Mucosa of descending colon (tissue), 3 donors: ENCODE data around the gene BRD4. TPM values are rescaled to one million over a fixed set of nuclear protein-coding genes. Genes with fewer than 3 reads are reported as not detected.
A peak's percentile ranks its signal among the peaks of the same experiment; 100 is the strongest.

Source experiments
- ATAC-seq: fragments of 200-7000 bp; cut with Tn5 transposase; one replicate; pipeline ENCODE4 v1.9.1; 2020; ENCODE audit warnings: mild to moderate bottlenecking, moderate library complexity
- DNase-seq, 3 donors: peaks; one replicate each; pipeline ENCODE4 v3.0.0-alpha.2; 2020
- H3K36me3 ChIP-seq: fragments of 200-600 bp; one replicate; pipeline ENCODE4 v1.8.0; 2021; ENCODE audit warnings: low read depth, mild to moderate bottlenecking
- H3K4me1 ChIP-seq: fragments of 200-600 bp; one replicate; pipeline ENCODE4 v1.8.0; 2021; ENCODE audit warnings: low read depth, mild to moderate bottlenecking
- H3K4me3 ChIP-seq: fragments of 200-600 bp; one replicate; pipeline ENCODE4 v1.8.0; 2021; ENCODE audit warnings: mild to moderate bottlenecking
- H3K9me3 ChIP-seq: fragments of 200-600 bp; one replicate; pipeline ENCODE4 v1.8.0; 2021; ENCODE audit warnings: mild to moderate bottlenecking
- CTCF ChIP-seq: fragments of 200-600 bp; IDR thresholded peaks from one replicate; pipeline ENCODE4 v1.8.0; 2022; ENCODE audit warnings: antibody characterized with exemption, mild to moderate bottlenecking
- intact Hi-C, 2 donors: fragments of 100-400 bp; cut with DNase I in 1 of 2; cut with micrococcal nuclease in 1 of 2; formaldehyde crosslinking; loops; one replicate each; pipeline versions ENCODE4 v1.11.0 to v1.11.1; 2022; cut with DNase I, micrococcal nuclease
- total RNA-seq, 3 donors: library from RNA; stranded (reverse); fragmentation: NEBNext Ultra II Directional in 2 of 3; extraction: Animal tissue kit (Norgen Biotek cat#: 25700) in 2 of 3; gene quantifications; one replicate each; pipeline versions ENCODE4 v1.2.1 to v1.2.4, GENCODE V29; 2021 to 2023
- donor health status: DM: no; HTN: no; CAD: no; lungs with moderate emphysema.
- donor health status: DM: no; HTN: no; CAD: no.
- donor health status: DM: no; HTN: yes; CAD: no.

The BRD4 gene
- total RNA-seq, 3 donors from 2014 or later = 78.3 to 104 (median 82.6) TPM

- peaks cover 7% of the 10 kb centered on the region for H3K4me1 ChIP-seq
- no peak for ATAC-seq
- no peak for TF ChIP-seq CTCF
- H3K4me3 ChIP-seq = no peak overlapping the region
- DNase-seq = no peak
- H3K36me3 ChIP-seq = no peaks in the 10 kb centered on the region
- H3K9me3 ChIP-seq = no peaks in the 10 kb centered on the region
- intact Hi-C loops = no loop called here
Observed at GRCh38 chr19:15191514-15191913, 140.8 kb downstream of the BRD4 start.

- ATAC-seq (no peak), DNase-seq (no peak)
- H3K36me3 ChIP-seq = no peaks in the 10 kb centered on the region
- no peaks in the 10 kb centered on the region for H3K4me1 ChIP-seq
- no peaks in the 10 kb centered on the region for H3K9me3 ChIP-seq
- no peak overlapping the region for H3K4me3 ChIP-seq
- no peak for TF ChIP-seq CTCF
- intact Hi-C loops = no loop called here
Observed at GRCh38 chr19:15188851-15189250, 143.5 kb downstream of the BRD4 start.

- H3K4me1 ChIP-seq = no peaks in the 10 kb centered on the region
- no peak for TF ChIP-seq CTCF
- no peaks in the 10 kb centered on the region for H3K36me3 ChIP-seq
- H3K4me3 ChIP-seq = no peak overlapping the region
- intact Hi-C loops = no loop called here
- peak; percentile 8 for ATAC-seq
- no peaks in the 10 kb centered on the region for H3K9me3 ChIP-seq
- DNase-seq = no peak
Observed at GRCh38 chr19:15187026-15188007, 145.0 kb downstream of the BRD4 start.

Other genes with a start within 250 kb of the BRD4 start
- 10 to 100 TPM in 1 of 3 donors, 1 to 10 TPM in 2; 3.8 to 32.5 (median 4.1) TPM for gene SYDE1, start 225.1 kb downstream of the BRD4 start, total RNA-seq
- gene NOTCH3, start 131.5 kb downstream of the BRD4 start, total RNA-seq = 10 to 100 TPM in 2 of 3 donors, 1 to 10 TPM in 1; 3.8 to 13.3 (median 13.0) TPM
- gene EPHX3, start 100.1 kb downstream of the BRD4 start, total RNA-seq = under 1 TPM in 1 of 3 donors, not detected in 2; 0.58 TPM
- 10 to 100 TPM; 37.8 to 50.0 (median 41.3) TPM for gene AKAP8, start 47.2 kb upstream of the BRD4 start, total RNA-seq
- 100 to 1,000 TPM in 1 of 3 donors, 10 to 100 TPM in 2; 74.4 to 111 (median 96.0) TPM for gene AKAP8L, start 86.4 kb upstream of the BRD4 start, total RNA-seq
- gene WIZ, start 117.4 kb upstream of the BRD4 start, total RNA-seq = 10 to 100 TPM; 26.7 to 39.9 (median 28.1) TPM
- gene RASAL3, start 132.0 kb upstream of the BRD4 start, total RNA-seq = 1 to 10 TPM; 4.0 to 5.2 (median 5.1) TPM
- not detected for gene PGLYRP2, start 147.0 kb upstream of the BRD4 start, total RNA-seq
- gene CYP4F22, start 176.0 kb upstream of the BRD4 start, total RNA-seq = under 1 TPM in 2 of 3 donors, not detected in 1; 0.12 to 0.19 TPM